Measurements from ENCODE around the gene MACROH2A2.
"Not testable (repeated sequence)": the region's sequence is repeated elsewhere in the genome, so short reads cannot be mapped to it uniquely, and the experiment has no call there.

MACROH2A2 gene

DNA sequence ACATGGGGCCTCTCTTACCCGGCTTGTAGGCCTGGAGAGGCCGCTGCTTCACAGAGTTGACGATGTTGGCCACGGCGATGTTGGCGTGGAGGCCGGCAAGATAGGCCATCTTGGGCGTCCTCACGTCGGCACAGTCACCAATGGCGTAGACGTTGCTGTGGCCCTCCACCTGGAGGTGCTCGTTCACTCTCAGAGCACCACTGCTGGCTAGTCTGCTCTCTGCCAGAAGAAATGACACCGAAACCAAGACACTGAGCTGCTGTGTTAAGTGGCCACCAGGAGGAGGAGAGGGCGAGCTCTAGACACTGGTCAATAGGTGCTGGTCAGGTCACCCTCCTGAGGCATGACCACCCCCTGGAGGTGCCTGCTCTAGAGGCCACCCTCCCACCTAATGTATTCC lies 62.3 kb downstream of the MACROH2A2 start:
- Histone ChIP-seq H3K4me1 (ENCODE audit: control insufficient read depth in 5 of 5, insufficient read depth in 5 of 5, low read length in 5 of 5) (peaks cover 2 to 81% (median 54%) of the 10 kb centered on the region in 5 donors), H3K9me3 (ENCODE audit: control insufficient read depth in 5 of 5, low read length in 5 of 5) (no peaks in the 10 kb centered on the region), H3K36me3 (ENCODE audit: control insufficient read depth in 5 of 5, insufficient read depth in 5 of 5, low read length in 5 of 5) (peaks cover 6 to 88% (median 77%) of the 10 kb centered on the region in 5 donors), H3K27ac (ENCODE audit: low read depth, low read length) (peak overlapping the region; percentile 72), H3K9ac (ENCODE audit: low read length in 5 of 5) (no peak overlapping the region), H3K4me3 (ENCODE audit: low read depth in 1 of 5, low read length in 5 of 5) (no peak overlapping the region), H3K27me3 (ENCODE audit: control insufficient read depth in 5 of 5, insufficient read depth in 4 of 5, low read length in 5 of 5) (no peaks in the 10 kb centered on the region)

- Histone ChIP-seq H3K9me3 (ENCODE audit: control insufficient read depth in 5 of 5, low read length in 5 of 5) (no peaks in the 10 kb centered on the region), H3K36me3 (ENCODE audit: control insufficient read depth in 5 of 5, insufficient read depth in 5 of 5, low read length in 5 of 5) (peaks cover 6 to 94% (median 83%) of the 10 kb centered on the region in 5 donors), H3K4me1 (ENCODE audit: control insufficient read depth in 5 of 5, insufficient read depth in 5 of 5, low read length in 5 of 5) (peaks cover 2 to 87% (median 63%) of the 10 kb centered on the region in 5 donors), H3K9ac (ENCODE audit: low read length in 5 of 5) (no peak overlapping the region), H3K4me3 (ENCODE audit: low read depth in 1 of 5, low read length in 5 of 5) (no peak overlapping the region), H3K27ac (ENCODE audit: low read depth, low read length) (peak overlapping the region; percentile 72), H3K27me3 (ENCODE audit: control insufficient read depth in 5 of 5, insufficient read depth in 4 of 5, low read length in 5 of 5) (no peaks in the 10 kb centered on the region)
Measured at GRCh38 chr10:70115948-70116682, 63.5 kb downstream of the MACROH2A2 start.

DNA sequence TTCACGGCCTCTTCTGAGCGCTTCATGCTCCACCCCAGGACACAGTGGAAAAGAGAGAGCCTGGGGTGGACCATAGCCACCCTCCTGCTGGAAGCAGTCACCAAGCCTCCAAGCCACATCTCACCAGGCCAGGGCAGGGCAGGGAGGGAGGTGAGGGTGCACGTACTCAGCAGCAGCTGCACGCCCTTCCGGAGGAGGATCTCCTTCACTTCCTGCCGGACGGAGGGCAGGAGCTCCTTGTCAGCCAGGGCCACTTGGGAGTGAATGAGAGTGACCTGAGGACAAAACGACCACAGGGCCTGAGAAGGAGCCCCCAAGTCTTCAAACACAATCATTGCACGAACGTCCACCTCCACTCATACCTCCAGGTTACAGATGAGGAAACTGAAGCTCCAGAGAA lies 65.0 kb downstream of the MACROH2A2 start:
- H3K27me3 ChIP-seq (ENCODE audit: control insufficient read depth in 5 of 5, insufficient read depth in 4 of 5, low read length in 5 of 5), result no peaks in the 10 kb centered on the region
- no peaks in the 10 kb centered on the region for H3K9me3 ChIP-seq (ENCODE audit: control insufficient read depth in 5 of 5, low read length in 5 of 5)
- H3K9ac ChIP-seq (ENCODE audit: low read length in 5 of 5), result no peak overlapping the region
- H3K4me1 ChIP-seq (ENCODE audit: control insufficient read depth in 5 of 5, insufficient read depth in 5 of 5, low read length in 5 of 5), result peaks cover 2 to 76% (median 57%) of the 10 kb centered on the region in 5 donors
- no peak overlapping the region for H3K4me3 ChIP-seq (ENCODE audit: low read depth in 1 of 5, low read length in 5 of 5)
- peaks cover 6 to 91% (median 79%) of the 10 kb centered on the region in 5 donors for H3K36me3 ChIP-seq (ENCODE audit: control insufficient read depth in 5 of 5, insufficient read depth in 5 of 5, low read length in 5 of 5)
- H3K27ac ChIP-seq (ENCODE audit: low read depth, low read length), result peak overlapping the region; percentile 72

DNA sequence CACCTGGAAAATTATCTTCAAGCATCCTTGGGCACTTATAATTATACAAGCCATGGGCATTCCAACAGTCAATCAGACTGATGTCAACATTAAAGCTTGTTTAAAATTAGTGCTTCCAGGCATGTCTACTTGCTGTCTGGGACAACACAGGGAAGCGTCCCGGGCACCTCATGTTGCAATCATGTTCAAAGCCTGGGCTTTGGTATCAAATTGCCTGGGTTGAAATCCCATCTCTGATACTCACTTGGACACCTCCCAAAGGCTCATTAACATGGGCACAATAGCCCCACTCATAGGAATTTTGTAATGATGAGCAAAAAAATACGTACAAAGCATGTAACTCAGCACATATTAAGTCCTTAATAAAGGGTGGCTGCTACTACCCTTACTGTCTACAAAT lies 65.5 kb downstream of the MACROH2A2 start:
- Histone ChIP-seq H3K27ac (ENCODE audit: low read depth, low read length) (peak overlapping the region; percentile 55), H3K27me3 (ENCODE audit: control insufficient read depth in 5 of 5, insufficient read depth in 4 of 5, low read length in 5 of 5) (no peaks in the 10 kb centered on the region), H3K36me3 (ENCODE audit: control insufficient read depth in 5 of 5, insufficient read depth in 5 of 5, low read length in 5 of 5) (peaks cover 6 to 91% (median 80%) of the 10 kb centered on the region in 5 donors), H3K4me1 (ENCODE audit: control insufficient read depth in 5 of 5, insufficient read depth in 5 of 5, low read length in 5 of 5) (peaks cover 2 to 71% (median 52%) of the 10 kb centered on the region in 5 donors), H3K9ac (ENCODE audit: low read length in 5 of 5) (no peak overlapping the region), H3K4me3 (ENCODE audit: low read depth in 1 of 5, low read length in 5 of 5) (no peak overlapping the region), H3K9me3 (ENCODE audit: control insufficient read depth in 5 of 5, low read length in 5 of 5) (no peaks in the 10 kb centered on the region)

GRCh38 chr10:70119197-70119596 lies 66.6 kb downstream of the MACROH2A2 start:
- Histone ChIP-seq H3K4me1 (ENCODE audit: control insufficient read depth in 5 of 5, insufficient read depth in 5 of 5, low read length in 5 of 5) (peaks cover 2 to 71% (median 51%) of the 10 kb centered on the region in 5 donors), H3K27me3 (ENCODE audit: control insufficient read depth in 5 of 5, insufficient read depth in 4 of 5, low read length in 5 of 5) (no peaks in the 10 kb centered on the region), H3K9me3 (ENCODE audit: control insufficient read depth in 5 of 5, low read length in 5 of 5) (no peaks in the 10 kb centered on the region), H3K4me3 (ENCODE audit: low read depth in 1 of 5, low read length in 5 of 5) (no peak overlapping the region), H3K27ac (ENCODE audit: low read depth, low read length) (peak overlapping the region; percentile 55), H3K36me3 (ENCODE audit: control insufficient read depth in 5 of 5, insufficient read depth in 5 of 5, low read length in 5 of 5) (peaks cover 6 to 88% (median 76%) of the 10 kb centered on the region in 5 donors), H3K9ac (ENCODE audit: low read length in 5 of 5) (no peak overlapping the region)

DNA sequence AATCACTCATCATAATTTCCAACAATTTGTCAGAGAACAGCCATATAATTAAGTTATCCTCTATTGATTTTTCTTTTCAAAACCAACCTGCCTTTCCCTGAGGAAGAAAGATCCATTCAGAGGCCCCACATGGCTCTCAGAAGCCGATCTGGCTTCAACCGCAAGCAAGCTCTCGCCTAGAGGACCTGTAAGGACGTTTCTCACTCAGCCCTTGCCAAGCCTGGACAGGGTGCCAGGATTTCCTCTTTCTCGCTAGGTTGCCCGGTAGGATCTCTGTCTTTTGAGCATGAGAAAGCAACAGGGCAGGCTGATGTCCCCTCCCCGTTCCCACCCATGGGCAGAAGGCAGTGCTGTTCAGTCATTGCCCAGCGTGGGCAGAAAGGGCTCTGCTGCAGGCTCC lies 67.0 kb downstream of the MACROH2A2 start:
- H3K27ac ChIP-seq (ENCODE audit: low read depth, low read length), result peak overlapping the region; percentile 55
- H3K27me3 ChIP-seq (ENCODE audit: control insufficient read depth in 5 of 5, insufficient read depth in 4 of 5, low read length in 5 of 5), result no peaks in the 10 kb centered on the region
- no peak overlapping the region for H3K4me3 ChIP-seq (ENCODE audit: low read depth in 1 of 5, low read length in 5 of 5)
- peaks cover 2 to 75% (median 55%) of the 10 kb centered on the region in 5 donors for H3K4me1 ChIP-seq (ENCODE audit: control insufficient read depth in 5 of 5, insufficient read depth in 5 of 5, low read length in 5 of 5)
- H3K9ac ChIP-seq (ENCODE audit: low read length in 5 of 5), result peak overlapping the region in 1 of 5 donors; percentile 20
- H3K36me3 ChIP-seq (ENCODE audit: control insufficient read depth in 5 of 5, insufficient read depth in 5 of 5, low read length in 5 of 5), result peaks cover 6 to 85% (median 75%) of the 10 kb centered on the region in 5 donors
- H3K9me3 ChIP-seq (ENCODE audit: control insufficient read depth in 5 of 5, low read length in 5 of 5), result no peaks in the 10 kb centered on the region

DNA sequence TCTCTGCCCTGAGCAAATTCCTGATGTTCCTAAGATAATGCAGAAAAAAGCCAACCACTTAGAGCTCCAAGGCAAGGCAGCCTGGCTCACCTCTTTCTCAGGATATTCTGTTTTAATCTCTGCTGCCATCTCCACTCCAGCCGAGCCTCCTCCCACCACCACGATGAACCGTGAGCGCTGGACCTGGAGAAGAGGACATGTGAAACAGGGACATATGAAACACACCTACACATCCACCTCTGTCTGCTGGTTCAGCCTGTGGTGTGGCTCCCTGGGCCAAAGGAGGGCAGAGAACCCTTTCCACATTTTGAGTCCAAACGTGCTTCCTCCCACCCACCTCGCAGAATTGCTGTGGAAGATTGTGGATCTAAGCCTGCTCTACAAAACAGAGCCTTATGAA lies 67.8 kb downstream of the MACROH2A2 start:
- peaks cover 6 to 77% (median 69%) of the 10 kb centered on the region in 5 donors for H3K36me3 ChIP-seq (ENCODE audit: control insufficient read depth in 5 of 5, insufficient read depth in 5 of 5, low read length in 5 of 5)
- H3K27ac ChIP-seq (ENCODE audit: low read depth, low read length), result peak overlapping the region; percentile 55

GRCh38 chr10:70121281-70121949 lies 68.8 kb downstream of the MACROH2A2 start:
- no peak overlapping the region for H3K9ac ChIP-seq (ENCODE audit: low read length in 5 of 5)
- no peaks in the 10 kb centered on the region for H3K9me3 ChIP-seq (ENCODE audit: control insufficient read depth in 5 of 5, low read length in 5 of 5)
- H3K4me1 ChIP-seq (ENCODE audit: control insufficient read depth in 5 of 5, insufficient read depth in 5 of 5, low read length in 5 of 5), result peaks cover 2 to 77% (median 58%) of the 10 kb centered on the region in 5 donors
- no peaks in the 10 kb centered on the region for H3K27me3 ChIP-seq (ENCODE audit: control insufficient read depth in 5 of 5, insufficient read depth in 4 of 5, low read length in 5 of 5)
- no peak overlapping the region for H3K4me3 ChIP-seq (ENCODE audit: low read depth in 1 of 5, low read length in 5 of 5)
- peaks cover 6 to 70% (median 63%) of the 10 kb centered on the region in 5 donors for H3K36me3 ChIP-seq (ENCODE audit: control insufficient read depth in 5 of 5, insufficient read depth in 5 of 5, low read length in 5 of 5)
- peak overlapping the region; percentile 55 for H3K27ac ChIP-seq (ENCODE audit: low read depth, low read length)

More for the DNA sequence above, 67.8 kb downstream of the MACROH2A2 start:
- Histone ChIP-seq H3K4me3 (ENCODE audit: low read depth in 1 of 5, low read length in 5 of 5) (no peak overlapping the region), H3K9ac (ENCODE audit: low read length in 5 of 5) (no peak overlapping the region), H3K27me3 (ENCODE audit: control insufficient read depth in 5 of 5, insufficient read depth in 4 of 5, low read length in 5 of 5) (no peaks in the 10 kb centered on the region), H3K9me3 (ENCODE audit: control insufficient read depth in 5 of 5, low read length in 5 of 5) (no peaks in the 10 kb centered on the region), H3K4me1 (ENCODE audit: control insufficient read depth in 5 of 5, insufficient read depth in 5 of 5, low read length in 5 of 5) (peaks cover 2 to 76% (median 59%) of the 10 kb centered on the region in 5 donors)

DNA sequence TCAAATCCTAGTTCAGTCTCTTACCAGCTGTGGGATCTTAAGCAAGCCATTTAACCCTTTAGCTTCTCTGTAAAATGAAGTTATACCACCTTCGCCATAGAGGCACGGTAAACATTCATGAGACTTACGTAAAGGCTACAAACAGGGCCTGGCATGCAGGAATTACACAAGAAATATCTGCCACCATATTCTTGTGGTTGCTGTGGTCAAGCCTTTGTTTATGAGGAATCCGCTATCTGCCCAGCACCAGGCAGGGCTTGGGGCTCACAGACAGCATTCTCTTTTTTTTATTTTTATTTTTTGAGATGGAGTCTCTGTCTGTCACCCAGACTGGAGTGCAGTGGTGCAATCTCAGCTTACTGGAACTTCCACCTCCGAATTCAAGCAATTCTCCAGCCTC lies 70.1 kb downstream of the MACROH2A2 start:
- Histone ChIP-seq H3K27me3 (ENCODE audit: control insufficient read depth in 5 of 5, insufficient read depth in 4 of 5, low read length in 5 of 5) (no peaks in the 10 kb centered on the region), H3K4me1 (ENCODE audit: control insufficient read depth in 5 of 5, insufficient read depth in 5 of 5, low read length in 5 of 5) (peaks cover 5 to 77% (median 60%) of the 10 kb centered on the region in 5 donors), H3K4me3 (ENCODE audit: low read depth in 1 of 5, low read length in 5 of 5) (no peak overlapping the region), H3K9ac (ENCODE audit: low read length in 5 of 5) (no peak overlapping the region), H3K9me3 (ENCODE audit: control insufficient read depth in 5 of 5, low read length in 5 of 5) (no peaks in the 10 kb centered on the region), H3K27ac (ENCODE audit: low read depth, low read length) (peak overlapping the region; percentile 72), H3K36me3 (ENCODE audit: control insufficient read depth in 5 of 5, insufficient read depth in 5 of 5, low read length in 5 of 5) (peaks cover 6 to 65% (median 54%) of the 10 kb centered on the region in 5 donors)

GRCh38 chr10:70123166-70123565 lies 70.5 kb downstream of the MACROH2A2 start:
- H3K27me3 ChIP-seq (ENCODE audit: control insufficient read depth in 5 of 5, insufficient read depth in 4 of 5, low read length in 5 of 5); H3K4me3 ChIP-seq (ENCODE audit: low read depth in 1 of 5, low read length in 5 of 5); H3K9me3 ChIP-seq (ENCODE audit: control insufficient read depth in 5 of 5, low read length in 5 of 5): not testable (repeated sequence)
- H3K9ac ChIP-seq (ENCODE audit: low read length in 5 of 5), result peak overlapping the region in 1 of 5 donors; percentile 15
- peak overlapping the region; percentile 72 for H3K27ac ChIP-seq (ENCODE audit: low read depth, low read length)
- H3K36me3 ChIP-seq (ENCODE audit: control insufficient read depth in 5 of 5, insufficient read depth in 5 of 5, low read length in 5 of 5), result peaks cover 6 to 65% (median 51%) of the 10 kb centered on the region in 5 donors
- H3K4me1 ChIP-seq (ENCODE audit: control insufficient read depth in 5 of 5, insufficient read depth in 5 of 5, low read length in 5 of 5), result peaks cover 5 to 77% (median 60%) of the 10 kb centered on the region in 5 donors

Measured in subcutaneous abdominal adipose tissue (tissue), 5 donors.